Breast epithelium (tissue), 4 donors: Measurements from ENCODE around the gene DVL1. TPM values are rescaled to one million over a fixed set of nuclear protein-coding genes. Genes with fewer than 3 reads are reported as not detected.

Experiments
- DNase-seq, 2 donors: peaks; one replicate each; pipeline ENCODE4 v3.0.0-alpha.2; 2019; ENCODE audit warnings: low spot score in 2 of 2
- H3K27ac ChIP-seq, 2 donors: fragments of 200-600 bp; sonication (generic) in 1 of 2; one replicate each; pipeline ENCODE4 v1.5.1; 2016 to 2019; ENCODE audit warnings: mild to moderate bottlenecking in 1 of 2
- H3K27me3 ChIP-seq, 2 donors: fragments of 200-600 bp; sonication (generic) in 1 of 2; one replicate each; pipeline versions ENCODE4 v1.5.1 to v1.6.0; 2017 to 2019; ENCODE audit warnings: control low read depth in 1 of 2, mild to moderate bottlenecking in 1 of 2
- H3K36me3 ChIP-seq: fragments of 200-600 bp; one replicate; pipeline ENCODE4 v1.5.1; 2019
- H3K4me1 ChIP-seq, 2 donors: fragments of 200-600 bp; sonication (generic); one replicate each; pipeline ENCODE4 v1.5.1; 2016 to 2019; ENCODE audit warnings: control low read depth in 1 of 2
- H3K4me3 ChIP-seq, 3 donors: fragments of 200-600 bp; sonication (generic); 1 replicate in 2 of 3; 2 replicates in 1 of 3; pipeline ENCODE4 v1.5.1; 2016 to 2019; ENCODE audit warnings: mild to moderate bottlenecking in 3 of 3, moderate library complexity in 2 of 3
- H3K9me3 ChIP-seq, 2 donors: fragments of 200-600 bp; sonication (generic) in 1 of 2; one replicate each; pipeline ENCODE4 v1.5.1; 2016 to 2019; ENCODE audit warnings: control low read depth in 1 of 2
- CTCF ChIP-seq, 3 donors: fragments of 450-650 bp; IDR thresholded peaks; one replicate each; pipeline ENCODE4 v1.5.1; 2016 to 2017; ENCODE audit warnings: antibody characterized with exemption in 3 of 3, mild to moderate bottlenecking in 3 of 3, moderate library complexity in 3 of 3
- POLR2A ChIP-seq: fragments of 450-650 bp; IDR thresholded peaks from one replicate; pipeline ENCODE4 v1.6.1; 2016; ENCODE audit warnings: antibody characterized with exemption, mild to moderate bottlenecking, moderate library complexity
- POLR2AphosphoS5 ChIP-seq, 3 donors: sonication (generic); formaldehyde crosslinking; IDR thresholded peaks; one replicate each; pipeline ENCODE4 v1.6.1; 2017; ENCODE audit warnings: antibody characterized with exemption in 3 of 3
- intact Hi-C: fragments of 100-400 bp; cut with DNase I; formaldehyde crosslinking; loops from one replicate; pipeline ENCODE4 v1.15.1; 2023; ENCODE audit warnings: low total_unique reads
- total RNA-seq, 3 donors: library from RNA; depleted of rRNA; stranded (reverse); fragments of >200 nt; gene quantifications; one replicate each; pipeline ENCODE4 v1.1.0, GENCODE V29; 2016

DVL1 gene
- total RNA-seq, 3 donors from 2014 or later, result 55.2 to 70.1 (median 55.2) TPM

DNA sequence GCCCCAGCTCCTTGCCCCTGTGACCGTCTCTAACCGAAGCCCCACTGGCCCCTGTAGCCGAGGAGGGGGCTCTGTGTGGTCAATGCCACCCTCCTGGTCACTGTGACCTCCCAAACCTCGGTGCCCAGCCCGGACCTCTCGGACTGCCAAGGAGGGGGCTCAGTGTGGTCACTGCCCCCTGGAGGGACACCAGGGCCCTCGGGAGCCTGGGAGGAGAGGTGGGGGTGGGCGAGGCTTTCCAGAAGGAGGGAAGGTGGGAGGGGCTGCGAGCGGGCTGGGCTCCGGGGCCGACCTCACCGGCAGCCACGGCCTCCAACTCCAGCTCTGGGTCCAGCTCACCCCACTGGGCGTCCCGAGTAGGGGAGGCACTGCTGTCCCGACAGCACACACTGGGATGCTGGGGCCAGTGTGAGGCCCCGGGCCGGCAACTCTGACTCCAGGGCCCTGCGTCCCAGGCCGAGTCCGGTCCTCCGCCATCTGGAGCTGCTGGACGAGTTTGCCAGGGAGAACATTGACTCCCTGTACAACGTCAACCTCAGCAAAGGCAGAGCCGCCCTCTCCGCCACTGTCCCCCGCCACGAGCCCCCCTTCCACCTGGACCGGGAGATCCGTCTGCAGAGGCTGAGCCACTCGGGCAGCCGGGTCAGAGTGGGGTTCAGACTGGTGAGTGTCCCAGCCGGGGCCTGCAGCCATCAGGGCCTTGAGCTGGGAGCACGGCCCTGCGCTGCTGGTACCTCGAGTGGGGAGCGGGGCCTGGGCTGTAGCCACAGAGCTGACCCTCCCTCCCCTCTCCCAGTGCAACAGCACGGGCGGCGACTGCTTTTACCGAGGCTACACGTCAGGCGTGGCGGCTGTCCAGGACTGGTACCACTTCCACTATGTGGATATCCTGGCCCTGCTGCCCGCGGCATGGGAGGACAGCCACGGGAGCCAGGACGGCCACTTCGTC is 62.6 kb downstream of the DVL1 start:
- no peak for DNase-seq
- peaks cover 0 to 10% of the 10 kb centered on the region in 2 donors for H3K4me1 ChIP-seq
- H3K36me3 ChIP-seq, result no peaks in the 10 kb centered on the region
- peaks cover 0 to 35% of the 10 kb centered on the region in 2 donors for H3K27me3 ChIP-seq
- H3K9me3 ChIP-seq, result no peaks in the 10 kb centered on the region
- TF ChIP-seq POLR2AphosphoS5 (IDR thresholded peaks at IDR 0.05), result no peak
- TF ChIP-seq CTCF (IDR thresholded peaks at IDR 0.05), result no peak
- intact Hi-C loops, result no loop called here
- no peak overlapping the region for H3K4me3 ChIP-seq
- no peak overlapping the region for H3K27ac ChIP-seq

- Histone ChIP-seq H3K36me3 (no peaks in the 10 kb centered on the region), H3K4me1 (peaks cover 0 to 2% of the 10 kb centered on the region in 2 donors), H3K27ac (no peak overlapping the region), H3K4me3 (no peak overlapping the region), H3K27me3 (peaks cover 0 to 35% of the 10 kb centered on the region in 2 donors), H3K9me3 (no peaks in the 10 kb centered on the region)
- DNase-seq, result no peak
- TF ChIP-seq POLR2AphosphoS5 (IDR thresholded peaks at IDR 0.05) (no peak), POLR2A (no peak), CTCF (IDR thresholded peaks at IDR 0.05) (no peak)
- intact Hi-C loops, result no loop called here
Observed at GRCh38 chr1:1285611-1286311, 63.5 kb downstream of the DVL1 start.

Other genes with a start within 250 kb of the DVL1 start
- 10 to 100 TPM in 2 of 3 donors, 1 to 10 TPM in 1; 6.9 to 24.0 (median 12.5) TPM for gene C1orf159, start 233.3 kb downstream of the DVL1 start, total RNA-seq
- under 1 TPM; 0.15 to 0.33 (median 0.16) TPM for gene TTLL10, start 175.5 kb downstream of the DVL1 start, total RNA-seq
- gene TNFRSF18, start 142.8 kb downstream of the DVL1 start, total RNA-seq, result 1 to 10 TPM in 2 of 3 donors, not detected in 1; 1.9 to 5.9 TPM
- gene TNFRSF4, start 135.3 kb downstream of the DVL1 start, total RNA-seq, result 1 to 10 TPM in 2 of 3 donors, under 1 TPM in 1; 0.64 to 2.3 (median 1.6) TPM
- gene SDF4, start 117.4 kb downstream of the DVL1 start, total RNA-seq, result 100 to 1,000 TPM in 1 of 3 donors, 10 to 100 TPM in 2; 58.0 to 111 (median 79.3) TPM
- gene B3GALT6, start 117.2 kb downstream of the DVL1 start, total RNA-seq, result 10 to 100 TPM; 14.4 to 16.0 (median 14.4) TPM
- 1 to 10 TPM in 1 of 3 donors, not detected in 2; 2.0 TPM for gene C1QTNF12, start 102.7 kb downstream of the DVL1 start, total RNA-seq
- gene UBE2J2, start 75.6 kb downstream of the DVL1 start, total RNA-seq, result 10 to 100 TPM; 37.0 to 39.8 (median 37.4) TPM
- gene SCNN1D, start 69.0 kb downstream of the DVL1 start, total RNA-seq, result 1 to 10 TPM in 2 of 3 donors, under 1 TPM in 1; 0.96 to 5.2 (median 4.7) TPM
- 10 to 100 TPM; 19.7 to 33.4 (median 26.9) TPM for gene ACAP3, start 41.5 kb downstream of the DVL1 start, total RNA-seq
- 10 to 100 TPM; 16.0 to 27.5 (median 22.0) TPM for gene PUSL1, start 40.8 kb downstream of the DVL1 start, total RNA-seq
- 100 to 1,000 TPM in 2 of 3 donors, 10 to 100 TPM in 1; 68.6 to 125 (median 119) TPM for gene INTS11, start 24.8 kb downstream of the DVL1 start, total RNA-seq
- gene CPTP, start 24.6 kb downstream of the DVL1 start, total RNA-seq, result 10 to 100 TPM in 2 of 3 donors, 1 to 10 TPM in 1; 9.0 to 16.4 (median 13.4) TPM
- gene TAS1R3, start 18.1 kb downstream of the DVL1 start, total RNA-seq, result under 1 TPM in 2 of 3 donors, not detected in 1; 0.16 to 0.33 TPM
- 100 to 1,000 TPM in 1 of 3 donors, 10 to 100 TPM in 2; 93.4 to 308 (median 99.8) TPM for gene MXRA8, start 9.1 kb upstream of the DVL1 start, total RNA-seq
- 100 to 1,000 TPM in 1 of 3 donors, 10 to 100 TPM in 2; 91.3 to 116 (median 99.6) TPM for gene AURKAIP1, start 25.8 kb upstream of the DVL1 start, total RNA-seq
- gene CCNL2, start 49.9 kb upstream of the DVL1 start, total RNA-seq, result 100 to 1,000 TPM; 170 to 325 (median 285) TPM
- 100 to 1,000 TPM; 127 to 149 (median 147) TPM for gene MRPL20, start 57.9 kb upstream of the DVL1 start, total RNA-seq
- 10 to 100 TPM; 10.2 to 16.0 (median 12.2) TPM for gene ANKRD65, start 71.9 kb upstream of the DVL1 start, total RNA-seq
- gene VWA1, start 86.3 kb upstream of the DVL1 start, total RNA-seq, result 10 to 100 TPM; 13.0 to 44.8 (median 35.7) TPM
- gene ATAD3C, start 100.3 kb upstream of the DVL1 start, total RNA-seq, result 1 to 10 TPM; 1.9 to 8.5 (median 4.3) TPM
- 10 to 100 TPM in 2 of 3 donors, 1 to 10 TPM in 1; 9.9 to 22.9 (median 22.4) TPM for gene ATAD3B, start 122.3 kb upstream of the DVL1 start, total RNA-seq
- 10 to 100 TPM; 14.9 to 22.3 (median 15.5) TPM for gene ATAD3A, start 162.7 kb upstream of the DVL1 start, total RNA-seq
- 1 to 10 TPM; 3.5 to 8.8 (median 3.8) TPM for gene TMEM240, start 191.2 kb upstream of the DVL1 start, total RNA-seq
- gene SSU72, start 225.4 kb upstream of the DVL1 start, total RNA-seq, result 100 to 1,000 TPM; 100 to 125 (median 114) TPM